Measurements from ENCODE around the gene EEF2K.

DNA sequence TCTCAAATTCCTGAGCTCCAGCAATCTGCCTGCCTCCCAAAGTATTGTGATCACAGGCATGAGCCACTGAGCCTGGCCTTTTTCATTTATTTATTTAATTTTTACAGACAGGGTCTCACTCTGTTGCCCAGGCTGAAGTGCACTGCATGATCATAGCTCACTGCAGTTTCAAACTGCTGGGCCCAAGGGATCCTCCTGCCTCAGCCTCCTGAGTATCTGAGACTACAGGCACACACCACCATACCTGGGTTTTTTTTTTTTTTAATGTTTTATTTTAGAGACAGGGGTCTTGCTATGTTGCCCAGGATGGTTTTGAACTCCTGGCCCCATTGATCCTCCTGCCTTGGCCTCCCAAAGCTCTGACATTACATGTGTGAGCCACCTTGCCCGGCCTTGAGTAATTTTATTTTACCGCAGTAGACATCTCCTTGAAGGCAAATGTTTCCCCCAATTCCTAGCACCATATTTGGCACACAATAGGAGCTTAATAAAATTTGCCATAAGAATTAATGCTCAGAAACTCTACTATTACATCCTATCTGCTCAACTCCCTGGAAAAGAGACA lies 1.9 kb upstream of the EEF2K start:
- TF ChIP-seq, protein P1, sequence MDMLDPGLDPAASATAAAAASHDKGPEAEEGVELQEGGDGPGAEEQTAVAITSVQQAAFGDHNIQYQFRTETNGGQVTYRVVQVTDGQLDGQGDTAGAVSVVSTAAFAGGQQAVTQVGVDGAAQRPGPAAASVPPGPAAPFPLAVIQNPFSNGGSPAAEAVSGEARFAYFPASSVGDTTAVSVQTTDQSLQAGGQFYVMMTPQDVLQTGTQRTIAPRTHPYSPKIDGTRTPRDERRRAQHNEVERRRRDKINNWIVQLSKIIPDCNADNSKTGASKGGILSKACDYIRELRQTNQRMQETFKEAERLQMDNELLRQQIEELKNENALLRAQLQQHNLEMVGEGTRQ (IDR thresholded peaks at IDR 0.05) = no peak
- TF ChIP-seq PHF8 (IDR thresholded peaks at IDR 0.05; ENCODE audit: borderline replicate concordance, low read depth) = no peak
- no peak for TF ChIP-seq POLR2A (IDR thresholded peaks at IDR 0.05; ENCODE audit: low read length)
- no peak for TF ChIP-seq BHLHE40 (IDR thresholded peaks at IDR 0.05; ENCODE audit: low read depth, low read length)
- no peak for TF ChIP-seq CHD4 (IDR thresholded peaks at IDR 0.05; ENCODE audit: borderline replicate concordance)
- TF ChIP-seq HDAC2 (IDR thresholded peaks at IDR 0.05) = no peak
- no peak for TF ChIP-seq GATA3 (IDR thresholded peaks at IDR 0.05; ENCODE audit: borderline replicate concordance)
- no peak for TF ChIP-seq SMC3 (IDR thresholded peaks at IDR 0.05)
- TF ChIP-seq, protein P2, sequence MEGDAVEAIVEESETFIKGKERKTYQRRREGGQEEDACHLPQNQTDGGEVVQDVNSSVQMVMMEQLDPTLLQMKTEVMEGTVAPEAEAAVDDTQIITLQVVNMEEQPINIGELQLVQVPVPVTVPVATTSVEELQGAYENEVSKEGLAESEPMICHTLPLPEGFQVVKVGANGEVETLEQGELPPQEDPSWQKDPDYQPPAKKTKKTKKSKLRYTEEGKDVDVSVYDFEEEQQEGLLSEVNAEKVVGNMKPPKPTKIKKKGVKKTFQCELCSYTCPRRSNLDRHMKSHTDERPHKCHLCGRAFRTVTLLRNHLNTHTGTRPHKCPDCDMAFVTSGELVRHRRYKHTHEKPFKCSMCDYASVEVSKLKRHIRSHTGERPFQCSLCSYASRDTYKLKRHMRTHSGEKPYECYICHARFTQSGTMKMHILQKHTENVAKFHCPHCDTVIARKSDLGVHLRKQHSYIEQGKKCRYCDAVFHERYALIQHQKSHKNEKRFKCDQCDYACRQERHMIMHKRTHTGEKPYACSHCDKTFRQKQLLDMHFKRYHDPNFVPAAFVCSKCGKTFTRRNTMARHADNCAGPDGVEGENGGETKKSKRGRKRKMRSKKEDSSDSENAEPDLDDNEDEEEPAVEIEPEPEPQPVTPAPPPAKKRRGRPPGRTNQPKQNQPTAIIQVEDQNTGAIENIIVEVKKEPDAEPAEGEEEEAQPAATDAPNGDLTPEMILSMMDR (IDR thresholded peaks at IDR 0.05) = no peak
- no peak for TF ChIP-seq RAD21 (conservative IDR thresholded peaks at IDR 0.05 in 1 of 2, IDR thresholded peaks at IDR 0.05 in 1 of 2)
- no peak for TF ChIP-seq MYC (IDR thresholded peaks at IDR 0.05; ENCODE audit: borderline replicate concordance, low read length)
- no peak for TF ChIP-seq JUNB (IDR thresholded peaks at IDR 0.05)
